ENCODE results near the gene CARMIL1.

GRCh38 chr6:25381077-25381476 lies 101.9 kb downstream of the CARMIL1 start:
- TF ChIP-seq EZH2 (IDR thresholded peaks at IDR 0.05; ENCODE audit: borderline replicate concordance, low read length) (no peak), CTCF (conservative IDR thresholded peaks at IDR 0.05 in 1 of 2, IDR thresholded peaks at IDR 0.05 in 1 of 2; ENCODE audit: extremely low read depth in 1 of 2, insufficient read depth in 1 of 2, low read depth in 1 of 2, low read length in 2 of 2) (no peak)
